Neural cell (in vitro differentiated cells): ENCODE measurements around the gene MAN2B2. TPM values are rescaled to one million over a fixed set of nuclear protein-coding genes. Genes with fewer than 3 reads are reported as not detected.

Source experiments
- H2AFZ ChIP-seq: fragments of 200-600, 300-800 bp; sonication (generic), shearing (Covaris generic); 2 replicates; pipeline ENCODE4 v1.6.0; 2014; ENCODE audit warnings: low read depth, mild to moderate bottlenecking, antibody characterized with exemption, low read length, moderate library complexity
- H3F3A ChIP-seq: fragments of 200-600 bp; shearing (Covaris generic); 2 replicates; pipeline ENCODE4 v1.6.1; 2016; ENCODE audit warnings: mild to moderate bottlenecking, moderate library complexity, mixed read lengths, antibody characterized with exemption, low read length; ENCODE audit not compliant: insufficient read depth, poor library complexity, severe bottlenecking
- H3K27ac ChIP-seq: fragments of 200-600, 300-800 bp; sonication (generic), shearing (Covaris generic); 2 replicates; pipeline ENCODE4 v1.5.1; 2014; ENCODE audit warnings: mild to moderate bottlenecking, low read length, moderate library complexity
- H3K27me3 ChIP-seq: fragments of 300-800, 200-600 bp; sonication (generic), shearing (Covaris generic); 2 replicates; pipeline ENCODE4 v1.6.0; 2014; ENCODE audit warnings: mild to moderate bottlenecking, low read depth, low read length, moderate library complexity; ENCODE audit not compliant: insufficient read depth
- H3K36me3 ChIP-seq: fragments of 300-800, 200-600 bp; sonication (generic), shearing (Covaris generic); 2 replicates; pipeline ENCODE4 v1.5.1; 2014; ENCODE audit warnings: mild to moderate bottlenecking, antibody characterized with exemption, low read length, moderate library complexity; ENCODE audit not compliant: insufficient read depth
- H3K4me2 ChIP-seq: fragments of 300-800, 200-600 bp; sonication (generic), shearing (Covaris generic); 2 replicates; pipeline ENCODE4 v1.6.0; 2014; ENCODE audit warnings: mild to moderate bottlenecking, low read length
- H3K4me3 ChIP-seq: fragments of 300-800, 200-600 bp; sonication (generic), shearing (Covaris generic); 2 replicates; pipeline ENCODE4 v1.5.1; 2014; ENCODE audit warnings: mild to moderate bottlenecking, low read length, moderate library complexity
- H3K79me2 ChIP-seq: fragments of 200-600 bp; shearing (Covaris generic); replicated peaks from 2 replicates; pipeline ENCODE4 v1.6.0; 2014; ENCODE audit warnings: mild to moderate bottlenecking, low read length, moderate library complexity; ENCODE audit not compliant: insufficient read depth
- H3K9ac ChIP-seq: fragments of 300-800, 200-600 bp; sonication (generic), shearing (Covaris generic); 2 replicates; pipeline ENCODE4 v1.6.1; 2016; ENCODE audit warnings: mild to moderate bottlenecking, low read length, mixed read lengths
- H3K9me2 ChIP-seq: fragments of 200-600 bp; shearing (Covaris generic); 2 replicates; pipeline ENCODE4 v1.6.1; 2016; ENCODE audit warnings: mild to moderate bottlenecking, low read length, mixed read lengths; ENCODE audit not compliant: insufficient read depth
- H3K9me3 ChIP-seq: fragments of 200-600, 300-800 bp; sonication (generic), shearing (Covaris generic); 2 replicates; pipeline ENCODE4 v1.6.1; 2016; ENCODE audit warnings: mild to moderate bottlenecking, mixed run types, low read length, moderate library complexity, mixed read lengths
- H4K20me1 ChIP-seq: fragments of 200-600 bp; shearing (Covaris generic); 2 replicates; pipeline ENCODE4 v1.6.1; 2016; ENCODE audit warnings: mild to moderate bottlenecking, mixed run types; ENCODE audit not compliant: insufficient read depth
- EP300 ChIP-seq: fragments of 450-650 bp; conservative IDR thresholded peaks from 2 replicates; pipeline ENCODE4 v1.6.1; 2014; ENCODE audit warnings: antibody characterized with exemption, mild to moderate bottlenecking, moderate library complexity; ENCODE audit not compliant: poor library complexity, severe bottlenecking
- EZH2 ChIP-seq: fragments of 200-600, 300-800 bp; shearing (Covaris generic), sonication (generic); IDR thresholded peaks from 2 replicates; pipeline ENCODE4 v1.6.1; 2014; ENCODE audit warnings: antibody characterized with exemption, low read length, borderline replicate concordance, mild to moderate bottlenecking; ENCODE audit not compliant: insufficient read depth, poor library complexity, severe bottlenecking
- MXI1 ChIP-seq: fragments of 450-650 bp; conservative IDR thresholded peaks from 2 replicates; pipeline ENCODE4 v1.6.1; 2014; ENCODE audit warnings: antibody characterized with exemption, mild to moderate bottlenecking; ENCODE audit not compliant: poor library complexity, severe bottlenecking
- POLR2AphosphoS5 ChIP-seq: IDR thresholded peaks from 2 replicates; pipeline ENCODE4 v1.6.1; 2012
- RAD21 ChIP-seq: fragments of 450-650 bp; conservative IDR thresholded peaks from 2 replicates; pipeline ENCODE4 v1.6.1; 2014; ENCODE audit warnings: antibody characterized with exemption, mild to moderate bottlenecking, moderate library complexity
- REST ChIP-seq: IDR thresholded peaks from 2 replicates; pipeline ENCODE4 v1.6.1; 2012; ENCODE audit warnings: borderline replicate concordance
- SMC3 ChIP-seq: fragments of 450-650 bp; conservative IDR thresholded peaks from 2 replicates; pipeline ENCODE4 v1.6.1; 2014; ENCODE audit warnings: antibody characterized with exemption, mild to moderate bottlenecking, moderate library complexity; ENCODE audit not compliant: poor library complexity
- TAF1 ChIP-seq: IDR thresholded peaks from 2 replicates; pipeline ENCODE4 v1.6.1; 2012; ENCODE audit warnings: low read depth
- polyA plus RNA-seq: library from polyadenylated mRNA; depleted of rRNA; stranded (reverse); fragments of >200 nt; gene quantifications from 2 replicates; pipeline ENCODE4 v1.2.3, GENCODE V29; 2014
- TF ChIP-seq, protein P1 (sequence below): fragments of 450-650 bp; IDR thresholded peaks from 2 replicates; pipeline ENCODE4 v1.5.1; 2014; ENCODE audit warnings: antibody characterized with exemption, mild to moderate bottlenecking, moderate library complexity; ENCODE audit not compliant: poor library complexity, severe bottlenecking

Gene MAN2B2
- polyA plus RNA-seq, 1 donor from 2014 or later, result 7.5 TPM

GRCh38 chr4:6573986-6574746 lies 823 bp upstream of the MAN2B2 start:
- H3K79me2 ChIP-seq, result no peaks in the 10 kb centered on the region
- peak overlapping the region; percentile 69 for H3K9ac ChIP-seq
- no peaks in the 10 kb centered on the region for H4K20me1 ChIP-seq
- TF ChIP-seq MXI1, result no peak
- no peak for TF ChIP-seq POLR2AphosphoS5
- no peak for TF ChIP-seq REST
- TF ChIP-seq EZH2, result no peak
- no peak for TF ChIP-seq SMC3
- TF ChIP-seq RAD21, result no peak
- no peak for TF ChIP-seq EP300
- TF ChIP-seq, protein P1, sequence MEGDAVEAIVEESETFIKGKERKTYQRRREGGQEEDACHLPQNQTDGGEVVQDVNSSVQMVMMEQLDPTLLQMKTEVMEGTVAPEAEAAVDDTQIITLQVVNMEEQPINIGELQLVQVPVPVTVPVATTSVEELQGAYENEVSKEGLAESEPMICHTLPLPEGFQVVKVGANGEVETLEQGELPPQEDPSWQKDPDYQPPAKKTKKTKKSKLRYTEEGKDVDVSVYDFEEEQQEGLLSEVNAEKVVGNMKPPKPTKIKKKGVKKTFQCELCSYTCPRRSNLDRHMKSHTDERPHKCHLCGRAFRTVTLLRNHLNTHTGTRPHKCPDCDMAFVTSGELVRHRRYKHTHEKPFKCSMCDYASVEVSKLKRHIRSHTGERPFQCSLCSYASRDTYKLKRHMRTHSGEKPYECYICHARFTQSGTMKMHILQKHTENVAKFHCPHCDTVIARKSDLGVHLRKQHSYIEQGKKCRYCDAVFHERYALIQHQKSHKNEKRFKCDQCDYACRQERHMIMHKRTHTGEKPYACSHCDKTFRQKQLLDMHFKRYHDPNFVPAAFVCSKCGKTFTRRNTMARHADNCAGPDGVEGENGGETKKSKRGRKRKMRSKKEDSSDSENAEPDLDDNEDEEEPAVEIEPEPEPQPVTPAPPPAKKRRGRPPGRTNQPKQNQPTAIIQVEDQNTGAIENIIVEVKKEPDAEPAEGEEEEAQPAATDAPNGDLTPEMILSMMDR, result no peak
- TF ChIP-seq TAF1, result no peak
- no peaks in the 10 kb centered on the region for H3K9me2 ChIP-seq
- H3F3A ChIP-seq, result no peaks in the 10 kb centered on the region
- H3K4me2 ChIP-seq, result peak overlapping the region; percentile 55
- H3K27me3 ChIP-seq, result no peaks in the 10 kb centered on the region
- H2AFZ ChIP-seq, result peak overlapping the region; percentile 78
- H3K4me3 ChIP-seq, result peak overlapping the region; percentile 88
- H3K36me3 ChIP-seq, result no peaks in the 10 kb centered on the region
- H3K9me3 ChIP-seq, result no peaks in the 10 kb centered on the region
- no peak overlapping the region for H3K27ac ChIP-seq

GRCh38 chr4:6575503-6576240 lies 683 bp downstream of the MAN2B2 start:
- Histone ChIP-seq H3F3A (no peaks in the 10 kb centered on the region), H3K9ac (peak overlapping the region; percentile 69), H4K20me1 (no peaks in the 10 kb centered on the region), H3K9me2 (no peaks in the 10 kb centered on the region), H3K9me3 (no peaks in the 10 kb centered on the region), H3K36me3 (no peaks in the 10 kb centered on the region), H3K79me2 (no peaks in the 10 kb centered on the region), H3K27me3 (no peaks in the 10 kb centered on the region), H2AFZ (peak overlapping the region; percentile 78), H3K4me2 (peak overlapping the region; percentile 90), H3K4me3 (peak overlapping the region; percentile 88), H3K27ac (no peak overlapping the region)
- no peak for TF ChIP-seq RAD21
- no peak for TF ChIP-seq TAF1
- TF ChIP-seq, protein P1, result no peak
